HG02885 (cell line): ENCODE results near the gene FAM13C.

Experiments used
- ATAC-seq: cut with Tn5 transposase; IDR thresholded peaks from one replicate; pipeline ENCODE4 v1.9.1; 2021; ENCODE audit warnings: mild to moderate bottlenecking; ENCODE audit not compliant: unreplicated experiment, poor library complexity

Gene FAM13C

DNA sequence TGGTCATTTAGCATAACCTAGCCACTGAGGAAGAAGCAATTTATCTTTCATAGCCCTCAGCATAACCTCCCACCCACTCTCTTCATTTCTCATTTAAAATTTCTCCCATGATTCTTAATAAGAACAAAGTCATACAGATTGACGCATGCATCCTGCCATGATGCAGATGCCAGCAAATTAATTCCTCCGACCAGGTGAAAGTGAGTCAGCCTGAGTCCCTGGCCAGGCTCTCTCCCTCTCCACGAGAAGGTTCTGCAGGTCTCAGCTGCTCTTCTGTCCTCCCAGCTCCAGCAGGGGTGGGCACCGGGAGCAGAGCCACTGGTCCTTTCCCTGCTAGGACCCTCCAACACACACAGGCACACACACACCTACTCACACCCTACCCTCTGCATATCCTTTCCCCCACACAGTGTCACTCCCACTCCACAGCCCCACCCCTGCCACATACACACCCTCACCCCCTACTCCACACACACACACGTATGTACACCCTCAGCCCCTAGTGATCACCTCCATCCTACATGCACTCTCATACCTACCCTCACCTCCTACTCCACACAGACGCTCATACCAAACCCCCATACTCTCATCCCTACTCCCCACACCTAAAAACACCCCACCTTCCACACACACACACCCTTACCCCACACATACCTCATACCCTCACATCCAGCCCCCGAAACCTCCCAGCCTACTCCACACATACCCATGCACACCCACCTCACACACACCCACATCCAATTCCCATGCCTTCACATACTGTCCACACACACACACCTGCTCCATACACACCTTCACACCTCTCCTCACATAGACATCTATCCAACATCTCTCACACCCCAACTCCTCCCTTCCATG is 78.0 kb downstream of the FAM13C start:
- ATAC-seq: no peak

DNA sequence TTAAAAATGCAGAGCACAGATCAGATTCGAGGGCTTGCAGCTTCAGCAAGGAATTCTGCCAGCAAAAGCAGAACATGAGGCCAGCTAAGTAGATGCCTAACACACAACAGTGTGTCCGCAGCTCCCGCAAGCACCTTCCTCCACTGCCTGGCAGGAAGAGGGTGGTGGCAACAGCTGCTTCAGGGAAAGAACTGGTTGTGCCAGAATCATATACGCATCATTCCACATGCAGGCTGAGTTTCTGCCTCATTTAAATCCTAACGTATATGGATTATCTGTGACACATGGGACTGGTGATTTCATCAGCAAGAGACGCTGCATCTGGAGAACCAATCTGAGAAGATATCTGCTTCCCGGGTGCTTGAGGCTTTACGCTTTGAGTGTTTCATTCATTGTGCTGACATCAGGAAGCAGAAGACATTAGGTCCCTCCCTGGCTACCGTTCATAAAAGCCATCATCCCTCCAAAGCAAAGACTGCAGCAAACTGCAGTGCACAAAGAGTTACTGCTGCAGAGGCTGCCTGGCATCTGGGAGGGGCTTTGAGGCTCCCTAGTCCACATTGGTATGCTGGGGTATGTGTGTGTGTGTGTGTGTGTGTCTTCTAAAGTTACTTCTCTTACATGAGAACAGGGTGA is 78.8 kb downstream of the FAM13C start:
- ATAC-seq: no peak

DNA sequence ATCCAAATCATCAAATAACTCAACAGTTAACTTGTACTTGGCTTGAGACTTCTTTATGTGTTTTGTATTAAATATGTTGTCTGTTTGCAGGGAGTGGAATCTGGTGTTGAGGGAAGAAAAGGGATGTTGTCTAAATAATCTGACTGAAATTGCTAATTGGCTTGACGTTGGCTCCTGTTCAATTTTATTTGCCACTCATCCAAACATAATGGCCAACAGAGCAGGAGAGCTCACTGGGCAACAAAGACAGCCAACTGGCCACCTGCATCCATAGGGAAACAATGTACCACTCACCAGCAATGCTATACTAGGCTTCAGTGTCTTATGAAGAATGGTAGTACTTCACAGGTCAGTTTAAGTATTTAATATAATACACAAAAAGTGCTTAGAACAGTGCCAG is 80.5 kb downstream of the FAM13C start:
- no peak for ATAC-seq

DNA sequence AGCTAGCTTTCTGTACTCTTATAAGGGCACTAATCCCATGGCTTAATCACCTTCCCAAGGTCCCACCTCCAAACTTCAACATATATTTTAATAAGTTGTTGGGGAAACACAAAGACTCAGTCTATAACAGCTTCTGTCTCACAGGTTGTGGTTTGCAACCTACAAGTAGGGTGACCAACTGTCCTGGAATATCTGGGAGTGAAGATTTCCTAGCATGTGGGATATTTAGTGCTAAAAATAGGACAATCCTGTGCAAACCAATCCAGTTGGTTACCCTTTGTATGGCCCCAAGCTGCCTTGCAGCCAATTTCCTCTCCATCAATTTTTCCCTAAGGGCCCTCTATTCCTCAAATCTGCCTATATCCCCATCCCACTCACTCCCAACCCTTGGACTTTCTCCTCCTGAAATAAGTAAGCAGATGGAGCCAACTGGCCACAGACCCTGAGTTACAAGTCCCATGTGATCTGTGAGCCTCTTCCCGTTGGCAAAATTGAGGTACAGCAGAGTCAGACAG is 82.3 kb downstream of the FAM13C start:
- no peak for ATAC-seq

DNA sequence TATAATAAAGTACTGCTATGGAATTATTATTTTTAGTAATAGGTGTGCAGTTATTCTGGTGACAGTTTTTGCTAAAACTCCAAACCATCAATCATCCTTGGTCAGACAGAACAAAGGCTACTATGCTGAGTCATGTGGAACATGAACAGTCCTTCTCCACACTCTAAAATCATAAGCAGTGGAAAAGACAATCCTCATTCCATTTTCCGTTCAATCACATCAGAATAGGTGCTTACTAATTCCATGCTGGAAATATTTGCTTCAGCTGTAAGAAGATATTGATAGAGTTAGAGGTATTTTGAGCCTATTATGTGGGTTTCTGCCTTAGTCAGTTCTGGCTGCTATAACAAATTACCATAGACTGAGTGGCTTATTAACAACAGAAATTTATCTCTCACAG is 82.9 kb downstream of the FAM13C start:
- ATAC-seq: no peak

DNA sequence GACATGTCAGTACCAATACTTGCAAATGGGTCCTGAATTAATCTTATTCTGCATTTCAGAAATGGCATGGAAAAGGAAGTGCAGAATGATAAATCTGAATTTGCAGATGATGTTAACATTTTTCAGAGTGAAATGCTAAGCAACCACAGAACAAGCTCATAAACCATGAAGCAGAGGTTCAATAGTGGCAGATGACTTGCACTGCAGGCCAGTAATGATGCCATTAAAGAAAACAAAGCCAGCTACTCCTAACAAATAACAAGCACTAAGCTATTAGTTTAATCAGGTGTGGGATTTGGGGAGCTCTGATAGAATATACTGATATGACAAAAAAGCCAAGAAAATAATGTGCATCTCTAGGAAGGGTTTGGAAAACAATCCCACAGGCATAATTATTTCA is 85.4 kb downstream of the FAM13C start:
- no peak for ATAC-seq

DNA sequence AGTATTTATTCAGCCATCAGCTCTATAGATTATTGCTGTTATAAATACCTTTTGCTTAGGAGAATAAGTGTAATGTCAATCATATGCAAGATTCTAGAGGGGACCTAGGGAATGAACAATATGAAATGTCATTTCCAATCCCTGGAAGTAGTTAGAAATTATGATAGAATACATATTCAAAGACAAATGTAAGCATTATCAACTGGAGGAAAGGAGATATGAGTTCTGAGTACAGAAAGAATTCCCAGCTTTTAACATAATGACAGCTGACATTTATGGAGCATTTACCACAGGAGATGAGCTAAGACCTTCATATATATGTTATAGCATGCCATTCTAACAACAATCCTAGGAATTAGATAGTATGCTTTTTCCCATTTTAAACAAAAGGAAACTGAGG is 86.2 kb downstream of the FAM13C start:
- ATAC-seq: no peak

DNA sequence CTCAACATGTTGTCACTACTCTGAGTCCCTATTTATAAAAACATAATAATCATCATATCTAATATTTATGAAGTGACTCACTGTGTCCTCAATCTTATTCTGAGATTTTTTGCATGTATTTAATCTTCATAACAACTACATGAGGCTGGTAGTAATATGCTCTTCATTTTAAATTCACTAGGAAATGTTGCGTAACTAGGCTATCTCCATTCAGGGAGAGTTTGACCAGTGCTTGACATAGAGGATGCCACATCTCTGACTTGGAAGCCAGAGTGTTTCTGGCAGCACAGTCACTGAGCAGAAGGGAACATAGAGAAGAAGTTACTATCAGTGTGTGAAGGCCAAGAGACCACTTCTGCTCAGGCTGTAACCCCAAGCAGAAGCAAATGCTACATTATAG is 88.9 kb downstream of the FAM13C start:
- ATAC-seq: no peak

DNA sequence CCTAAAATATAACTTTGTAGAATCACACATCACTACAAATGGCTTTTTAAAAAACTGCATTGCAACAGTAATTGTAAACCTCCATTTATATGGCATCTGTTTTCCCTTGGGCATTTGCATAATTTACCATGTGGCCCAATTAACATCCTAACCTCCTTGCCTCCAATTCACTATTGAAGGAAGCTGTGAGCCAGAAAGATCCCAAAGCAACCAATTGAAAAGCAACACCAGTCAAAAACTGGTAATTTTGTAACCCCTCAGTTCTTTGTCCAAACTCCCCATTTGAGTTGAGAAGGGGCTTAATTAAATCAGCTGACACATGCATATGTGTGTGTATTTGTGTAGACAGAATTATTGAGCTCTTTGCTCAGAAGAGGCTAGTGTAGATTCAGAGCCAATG is 90.3 kb downstream of the FAM13C start:
- ATAC-seq: no peak

DNA sequence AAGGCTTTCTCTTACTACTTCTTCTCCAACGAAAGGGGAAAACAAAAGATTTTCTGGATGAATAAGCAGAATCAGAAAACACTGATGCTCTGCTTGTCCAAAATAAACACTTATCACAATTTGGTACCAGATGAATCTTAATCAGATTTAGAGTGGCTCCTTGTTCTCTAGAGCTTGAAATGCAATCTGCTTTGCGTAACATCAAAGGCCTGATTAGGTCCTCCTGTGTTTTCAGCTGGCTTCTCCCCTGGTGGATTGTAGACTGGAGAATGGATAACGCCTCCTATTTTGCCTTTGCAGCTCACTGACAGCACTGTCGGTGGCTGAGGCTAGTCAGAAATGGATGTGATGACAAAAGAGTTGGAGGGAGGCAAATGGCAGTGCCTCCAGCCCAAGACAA is 91.2 kb downstream of the FAM13C start:
- no peak for ATAC-seq

DNA sequence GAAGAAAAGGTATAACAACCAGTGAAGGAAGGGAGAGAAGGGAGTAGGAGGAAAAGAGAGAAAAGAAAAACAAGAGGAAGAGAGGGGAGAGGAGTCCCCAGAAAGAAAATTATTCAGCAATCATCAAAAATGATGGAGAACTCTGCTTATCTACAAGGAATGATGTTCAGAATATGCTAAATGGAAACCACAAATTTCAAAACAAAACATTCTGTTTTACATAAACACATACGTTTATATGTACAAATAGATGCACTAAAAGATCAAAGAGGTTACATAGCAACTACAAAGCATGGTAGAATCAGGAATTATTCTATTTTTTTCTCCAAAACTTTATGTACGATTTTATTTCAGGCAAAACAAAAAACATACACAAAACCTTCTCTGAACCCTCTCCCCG is 91.9 kb downstream of the FAM13C start:
- no peak for ATAC-seq

DNA sequence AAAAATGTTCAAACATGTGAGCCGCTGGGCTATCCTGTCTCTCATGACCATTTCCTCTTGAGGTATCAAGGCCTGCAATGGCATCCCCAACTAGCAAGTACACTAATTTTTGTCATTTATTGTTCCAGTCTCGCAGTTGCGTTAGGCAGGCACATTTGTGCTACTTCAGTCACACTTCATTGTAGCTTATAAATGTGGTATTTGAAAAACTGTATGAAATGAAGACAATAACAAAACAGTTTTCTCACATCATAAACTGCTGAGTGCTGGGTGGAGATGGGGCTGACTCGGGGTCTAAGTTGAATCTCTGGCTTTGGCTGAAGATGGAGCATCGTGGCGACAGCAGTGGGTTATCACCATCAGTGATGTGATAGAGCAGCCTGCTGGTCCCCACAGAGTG is 92.7 kb downstream of the FAM13C start:
- ATAC-seq: no peak

DNA sequence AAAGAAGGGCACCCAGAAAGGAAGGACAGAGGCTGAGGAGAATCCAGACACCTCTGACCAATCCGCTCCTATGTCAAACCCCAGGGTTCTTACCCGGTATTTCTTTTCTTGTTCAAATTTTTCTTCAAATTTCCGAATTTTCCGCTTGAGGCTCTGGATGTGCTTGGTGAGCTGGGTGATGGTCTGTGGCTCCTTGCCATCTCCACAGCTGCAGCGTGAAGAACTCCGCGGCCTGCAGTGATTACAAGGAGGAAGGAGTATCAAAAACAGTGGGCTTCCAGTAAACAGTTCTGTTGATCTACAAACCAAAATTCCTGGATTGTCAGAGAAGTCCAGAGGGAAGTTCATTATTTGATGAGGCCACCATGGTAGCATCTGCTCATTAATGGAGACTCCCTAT is 93.9 kb downstream of the FAM13C start:
- no peak for ATAC-seq

DNA sequence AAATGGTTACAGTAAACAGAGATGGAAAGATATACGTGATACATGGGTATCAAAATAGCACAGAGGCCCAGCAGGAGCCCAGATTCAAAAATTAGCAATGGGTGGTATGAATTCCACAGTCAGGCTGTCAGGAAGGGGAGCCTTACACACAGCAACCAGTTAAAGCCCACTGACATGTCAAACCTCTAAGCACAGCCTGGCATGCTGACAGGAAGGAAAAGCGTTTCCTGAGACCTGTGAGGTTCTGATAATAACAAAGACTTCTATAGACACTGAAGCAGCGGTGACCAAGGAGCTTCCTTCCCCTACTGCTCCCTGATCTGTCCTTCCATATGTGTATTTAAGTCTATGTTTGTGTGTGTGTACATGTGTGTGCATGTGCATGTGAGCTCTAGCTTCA is 96.0 kb downstream of the FAM13C start:
- no peak for ATAC-seq

DNA sequence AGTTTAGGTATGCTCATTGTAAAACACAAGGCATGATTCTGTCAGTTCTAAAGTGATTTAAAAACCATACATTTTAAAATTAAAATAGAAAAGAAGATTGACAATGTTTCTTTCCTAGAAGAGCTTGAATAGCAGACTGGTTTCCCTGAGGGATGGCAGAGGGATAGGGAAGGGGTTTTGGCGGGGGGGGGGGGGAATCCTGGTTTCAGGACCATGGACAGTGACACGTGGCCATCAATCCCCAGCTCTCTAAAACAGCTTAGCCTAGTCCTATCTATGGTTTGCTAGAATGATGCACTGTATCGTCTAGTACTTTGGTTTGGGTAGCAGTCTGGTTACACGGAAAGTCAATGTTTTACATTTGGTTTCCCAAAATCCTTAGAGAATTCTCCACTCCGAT is 97.2 kb downstream of the FAM13C start:
- no peak for ATAC-seq

DNA sequence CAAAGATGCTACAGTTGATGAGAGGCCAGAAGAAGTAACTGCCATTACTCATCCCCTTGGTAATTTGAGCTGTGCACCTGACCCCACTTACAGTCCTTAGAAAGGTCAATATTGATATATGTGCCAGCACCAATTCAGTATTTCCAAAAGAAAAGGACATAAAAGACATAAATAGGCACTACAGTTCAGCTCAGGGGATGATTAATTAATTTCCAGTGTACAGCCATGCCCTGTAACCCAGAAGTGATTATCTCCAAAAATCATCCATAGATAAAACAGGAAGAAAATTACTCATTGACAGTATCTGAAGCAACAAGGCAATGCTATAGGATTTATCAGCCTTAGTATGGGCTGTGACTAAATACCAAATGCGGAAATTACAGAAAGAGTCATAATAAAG is 103.5 kb downstream of the FAM13C start:
- no peak for ATAC-seq

DNA sequence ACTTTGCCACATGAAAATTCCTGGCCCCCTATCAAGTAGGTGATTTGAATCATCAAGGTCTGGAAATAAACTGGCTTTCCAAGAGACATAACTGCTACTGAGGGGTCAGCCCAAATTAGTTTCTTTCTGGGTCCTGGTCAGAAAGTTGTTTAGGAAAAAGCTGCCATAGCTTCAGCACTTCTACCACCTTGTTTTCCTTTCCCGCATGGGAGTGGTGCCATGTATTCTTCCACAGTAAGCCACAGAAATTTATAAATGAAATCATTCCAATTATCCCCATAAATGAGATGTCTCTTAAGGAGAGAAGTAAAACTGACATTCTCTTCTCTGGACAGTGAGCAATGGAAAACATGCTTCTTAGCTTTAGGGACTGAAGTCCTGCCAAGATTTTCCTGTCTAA is 105.1 kb downstream of the FAM13C start:
- no peak for ATAC-seq

DNA sequence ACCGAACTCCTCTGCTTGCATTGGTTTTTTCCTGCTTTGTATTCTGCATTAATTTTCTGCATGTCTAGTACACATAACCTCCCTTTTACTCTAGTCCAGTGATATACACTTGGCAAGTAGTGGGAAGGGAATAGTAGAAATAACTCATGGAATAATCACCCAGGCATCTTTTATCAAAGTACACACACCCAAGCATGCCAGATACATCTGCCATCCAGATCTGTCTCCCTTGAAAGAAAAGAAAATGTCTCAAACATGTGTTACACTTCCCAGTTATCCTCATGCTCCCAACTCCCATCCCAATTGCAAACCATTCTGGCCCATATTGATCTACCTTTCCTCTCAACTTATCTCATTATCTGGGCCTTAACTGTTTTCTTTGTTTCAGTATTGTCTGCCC is 106.9 kb downstream of the FAM13C start:
- ATAC-seq: no peak

DNA sequence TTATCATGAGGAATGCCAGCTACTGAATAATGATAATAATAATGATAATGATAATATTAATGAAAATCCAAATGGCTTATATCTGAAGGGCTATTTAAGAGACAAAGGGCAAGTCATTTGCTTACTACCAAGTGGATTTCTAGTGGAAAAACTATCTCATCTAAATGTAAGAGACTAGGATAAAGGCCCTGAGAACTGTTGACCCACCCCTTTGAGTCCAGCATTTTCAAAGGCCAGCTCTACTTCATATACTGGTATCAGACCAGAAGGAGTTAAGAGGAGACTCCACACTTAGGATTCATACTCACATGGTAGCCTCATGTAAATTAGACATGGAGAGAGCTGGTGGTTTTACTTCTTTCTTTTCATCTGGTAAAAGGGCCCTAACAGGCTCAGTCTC is 109.9 kb downstream of the FAM13C start:
- no peak for ATAC-seq

DNA sequence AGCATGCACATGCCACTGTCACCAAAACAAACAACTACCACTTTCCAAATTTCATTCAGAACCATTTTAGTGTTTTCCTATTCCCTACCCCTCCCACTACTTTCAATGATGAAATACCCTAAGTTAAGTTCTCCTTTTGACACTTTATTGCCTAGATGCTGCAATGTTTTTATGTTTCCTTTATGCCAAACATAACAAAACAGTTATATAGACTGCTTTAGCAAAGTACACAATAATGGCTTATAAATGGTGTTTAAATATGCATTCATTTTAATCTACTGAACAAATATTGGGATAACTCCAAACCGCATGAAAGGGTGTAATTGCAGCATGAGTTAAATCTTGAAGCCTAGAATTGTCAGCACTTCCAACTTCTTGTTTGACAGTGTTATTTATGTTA is 116.7 kb downstream of the FAM13C start:
- ATAC-seq: no peak

DNA sequence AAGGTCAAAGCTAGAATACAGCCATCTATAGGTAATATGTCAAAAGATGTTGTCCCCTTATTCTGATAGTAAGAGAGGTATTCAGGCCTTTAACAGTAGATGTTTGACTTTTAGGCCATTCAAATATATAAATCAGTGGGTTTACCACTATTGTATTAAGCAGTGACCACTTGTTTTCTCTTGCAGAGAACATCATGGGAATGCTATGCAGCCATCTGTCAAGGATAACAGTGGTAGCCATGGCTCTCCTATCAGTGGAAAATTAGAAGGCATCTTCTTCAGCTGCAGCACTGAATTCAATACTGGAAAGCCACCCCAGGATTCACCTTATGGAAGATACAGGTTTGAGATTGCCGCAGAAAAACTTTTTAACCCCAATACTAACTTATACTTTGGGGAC is 117.5 kb downstream of the FAM13C start:
- no peak for ATAC-seq

DNA sequence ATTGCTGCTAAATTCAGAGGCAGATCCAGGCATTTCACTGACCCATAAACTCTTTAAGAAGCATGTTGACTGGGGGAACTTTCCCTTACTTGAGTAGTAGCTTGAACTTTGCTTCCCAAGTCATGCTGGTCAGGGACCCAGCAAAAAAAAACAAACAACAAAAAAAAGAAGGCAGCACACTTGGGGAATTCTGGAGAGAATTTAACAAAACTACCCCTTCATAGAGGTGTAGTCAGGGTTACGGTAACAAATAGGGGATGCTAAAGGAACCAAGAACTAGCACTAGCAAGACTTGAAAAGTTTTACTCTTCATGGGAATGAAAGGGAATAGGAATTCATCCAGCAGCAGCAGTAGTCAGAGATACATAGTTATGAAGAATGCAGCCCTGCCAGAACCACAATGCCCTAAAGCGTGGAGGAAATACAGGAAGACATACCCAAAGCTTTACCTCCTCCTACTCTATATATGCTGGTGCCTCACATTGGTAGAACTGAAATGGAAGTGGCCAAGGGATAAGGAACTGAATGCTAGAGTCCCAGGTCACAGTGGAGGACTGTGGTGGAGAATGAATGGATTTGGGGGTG is 118.6 kb downstream of the FAM13C start:
- no peak for ATAC-seq
